H7 (cell line): ENCODE measurements around the gene VAV2. TPM values are rescaled to one million over a fixed set of nuclear protein-coding genes. Genes with fewer than 3 reads are reported as not detected.

Experiments
- DNase-seq: peaks from one replicate; pipeline ENCODE4 v3.0.0; 2012
- H3K27me3 ChIP-seq: 2 replicates; pipeline ENCODE4 v1.6.0; 2011; ENCODE audit warnings: mild to moderate bottlenecking, low read length; ENCODE audit not compliant: control insufficient read depth, insufficient read depth
- H3K36me3 ChIP-seq: replicated peaks from 2 replicates; pipeline ENCODE4 v1.5.1; 2011; ENCODE audit warnings: low read length; ENCODE audit not compliant: control insufficient read depth, insufficient read depth
- H3K4me3 ChIP-seq: 2 replicates; pipeline ENCODE4 v1.5.1; 2011; ENCODE audit warnings: low read depth, mild to moderate bottlenecking, control low read depth, low read length, moderate library complexity; ENCODE audit not compliant: insufficient read depth
- total RNA-seq: library from RNA; depleted of rRNA; stranded (reverse); fragments of >200 nt; shearing (Covaris generic); gene quantifications from 2 replicates; pipeline ENCODE4 v1.2.3, GENCODE V29; 2014

The VAV2 gene
- total RNA-seq, 1 experiment from 2014 or later: 17.7 TPM

GRCh38 chr9:134030821-134031470 is 38.8 kb upstream of the VAV2 start:
- H3K27me3 ChIP-seq: no peaks in the 10 kb centered on the region
- no peak overlapping the region for H3K4me3 ChIP-seq
- peaks cover 32% of the 10 kb centered on the region for H3K36me3 ChIP-seq
- DNase-seq: no peak

GRCh38 chr9:134029248-134030226 is 37.4 kb upstream of the VAV2 start:
- no peak for DNase-seq
- Histone ChIP-seq H3K36me3 (peaks cover 19% of the 10 kb centered on the region), H3K4me3 (no peak overlapping the region), H3K27me3 (no peaks in the 10 kb centered on the region)

GRCh38 chr9:134028575-134029247 is 36.6 kb upstream of the VAV2 start:
- Histone ChIP-seq H3K4me3 (no peak overlapping the region), H3K27me3 (no peaks in the 10 kb centered on the region), H3K36me3 (peaks cover 11% of the 10 kb centered on the region)
- DNase-seq: no peak

GRCh38 chr9:134028076-134028475 is 36.0 kb upstream of the VAV2 start:
- Histone ChIP-seq H3K27me3 (no peaks in the 10 kb centered on the region), H3K4me3 (no peak overlapping the region), H3K36me3 (peaks cover 7% of the 10 kb centered on the region)
- DNase-seq: no peak

GRCh38 chr9:134027561-134027960 is 35.4 kb upstream of the VAV2 start:
- peaks cover 6% of the 10 kb centered on the region for H3K36me3 ChIP-seq
- H3K4me3 ChIP-seq: no peak overlapping the region
- H3K27me3 ChIP-seq: no peaks in the 10 kb centered on the region
- no peak for DNase-seq

- DNase-seq: no peak
- Histone ChIP-seq H3K4me3 (no peak overlapping the region), H3K27me3 (no peaks in the 10 kb centered on the region), H3K36me3 (peaks cover 5% of the 10 kb centered on the region)
Measured at GRCh38 chr9:134026981-134027380, 34.9 kb upstream of the VAV2 start.

GRCh38 chr9:134026581-134026980 is 34.5 kb upstream of the VAV2 start:
- no peak overlapping the region for H3K4me3 ChIP-seq
- H3K27me3 ChIP-seq: no peaks in the 10 kb centered on the region
- H3K36me3 ChIP-seq: peaks cover 1% of the 10 kb centered on the region; the same call in 1 of the 2 replicates
- no peak for DNase-seq

GRCh38 chr9:134025606-134026541 is 33.8 kb upstream of the VAV2 start:
- Histone ChIP-seq H3K27me3 (no peaks in the 10 kb centered on the region), H3K36me3 (0 out of 2 replicates have a peak, but pooled peaks cover 1% of the 10 kb centered on the region), H3K4me3 (peak overlapping the region; percentile 77)
- peak; percentile 93 for DNase-seq

- peak within 1 kb of the TSS; percentile 77 for H3K4me3 ChIP-seq
- H3K27me3 ChIP-seq: no peaks in the 10 kb centered on the region
- H3K36me3 ChIP-seq: no peaks in the 10 kb centered on the region
- peak; percentile 98 for DNase-seq
Measured at GRCh38 chr9:134024828-134025605, 32.9 kb upstream of the VAV2 start, which contains the start of gene BRD3OS. BRD3OS (plus strand) TSS chr9:134025481; CDS start chr9:134026748, 1,267 bp downstream.

GRCh38 chr9:134024214-134024792 is 32.2 kb upstream of the VAV2 start:
- Histone ChIP-seq H3K36me3 (no peaks in the 10 kb centered on the region), H3K4me3 (no peak overlapping the region), H3K27me3 (no peaks in the 10 kb centered on the region)
- DNase-seq: no peak

GRCh38 chr9:134014946-134015345 is 22.8 kb upstream of the VAV2 start:
- no peak for DNase-seq
- Histone ChIP-seq H3K27me3 (no peaks in the 10 kb centered on the region), H3K36me3 (no peaks in the 10 kb centered on the region), H3K4me3 (no peak overlapping the region)

GRCh38 chr9:134011401-134011800 is 19.3 kb upstream of the VAV2 start:
- Histone ChIP-seq H3K4me3 (no peak overlapping the region), H3K36me3 (no peaks in the 10 kb centered on the region), H3K27me3 (no peaks in the 10 kb centered on the region)
- DNase-seq: no peak
